Psoas muscle (tissue), 8 donors: ENCODE results near the gene CCL4. TPM values are rescaled to one million over a fixed set of nuclear protein-coding genes. Genes with fewer than 3 reads are reported as not detected.

Experiments used
- ATAC-seq, 4 donors: fragments of 200-7000 bp; cut with Tn5 transposase; one replicate each; pipeline ENCODE4 v1.9.1; 2020; ENCODE audit warnings: moderate library complexity in 3 of 4, mild to moderate bottlenecking in 2 of 4
- DNase-seq, 2 donors: peaks; one replicate each; pipeline ENCODE4 v3.0.0-alpha.2; 2020
- H3K27ac ChIP-seq: fragments of 200-600 bp; one replicate; pipeline ENCODE4 v1.8.0; 2022
- H3K27me3 ChIP-seq, 3 donors: fragments of 200-600 bp in 1 of 3; one replicate each; pipeline versions ENCODE4 v1.6.1 to v1.8.0; 2013 to 2022; ENCODE audit warnings: low read length in 2 of 3, mild to moderate bottlenecking in 2 of 3, moderate library complexity in 1 of 3; ENCODE audit not compliant: insufficient read depth in 3 of 3
- H3K36me3 ChIP-seq, 2 donors: fragments of 200-600 bp in 1 of 2; one replicate each; pipeline versions ENCODE4 v1.6.1 to v1.8.0; 2013 to 2022; ENCODE audit warnings: low read depth in 1 of 2, mild to moderate bottlenecking in 1 of 2, moderate library complexity in 1 of 2; ENCODE audit not compliant: insufficient read depth in 1 of 2
- H3K4me1 ChIP-seq: fragments of 200-600 bp; one replicate; pipeline ENCODE4 v1.8.0; 2022
- H3K4me3 ChIP-seq: fragments of 200-600 bp; one replicate; pipeline ENCODE4 v1.8.0; 2022; ENCODE audit warnings: mild to moderate bottlenecking
- H3K9me3 ChIP-seq: fragments of 200-600 bp; one replicate; pipeline ENCODE4 v1.8.0; 2022
- CTCF ChIP-seq: fragments of 200-600 bp; IDR thresholded peaks from one replicate; pipeline ENCODE4 v1.8.0; 2022; ENCODE audit warnings: antibody characterized with exemption
- WGBS, 3 donors: extraction: QIAGEN DNeasy Blood & Tissue Kit; methylation state at CpG; one replicate each; pipeline versions ENCODE4 v1.1.6 to v1.1.7; 2013; 5-methylcytosine and 5-hydroxymethylcytosine counted together
- intact Hi-C, 2 donors: fragments of 100-400 bp; cut with DNase I; formaldehyde crosslinking; loops; one replicate each; pipeline versions ENCODE4 v1.11.0 to v1.14.2; 2022
- polyA plus RNA-seq, 3 donors: library from polyadenylated mRNA; stranded (reverse); fragments of 200-250 nt; gene quantifications; one replicate each; pipeline ENCODE4 v1.2.3, GENCODE V29; 2013
- total RNA-seq, 4 donors: library from RNA; stranded (reverse); fragmentation: NEBNext Ultra II Directional in 2 of 4; extraction: Animal tissue kit (Norgen Biotek cat#: 25700) in 2 of 4; gene quantifications; one replicate each; pipeline versions ENCODE4 v1.2.1 to v1.2.4, GENCODE V29; 2021 to 2023
- donor health status: healthy with polysubstance abuse.
- donor health status: DM: no; HTN: no; CAD: no; lungs with moderate emphysema.
- donor health status: Bipolar disorder and iron deficiency.
- donor health status: healthy.
- donor health status: DM: yes; HTN: yes; CAD: no.
- donor health status: DM: no; HTN: no; CAD: no.
- donor health status: DM: no; HTN: no; CAD: no.
- donor health status: DM: yes; HTN: yes; CAD: no.

Gene CCL4
- total and polyA plus RNA-seq, 7 donors, result 0.13 to 2.2 (median 0.41) TPM

- Histone ChIP-seq H3K9me3 (peaks cover 13% of the 10 kb centered on the region), H3K27me3 (peaks cover 0 to 3% (median 2%) of the 10 kb centered on the region in 3 donors), H3K27ac (no peak overlapping the region), H3K4me1 (no peaks in the 10 kb centered on the region), H3K4me3 (no peak overlapping the region), H3K36me3 (no peaks in the 10 kb centered on the region)
- TF ChIP-seq CTCF, result no peak
- DNase-seq, result no peak
- no peak for ATAC-seq
- intact Hi-C loops, result no loop called here
- WGBS, 3 donors, result 74 to 85% (median 81%) methylated on average over 7 of the region's 7 CpGs
These were observed 23.7 kb downstream of the CCL4 start for GRCh38 chr17:36127199-36127893.

GRCh38 chr17:36127911-36128310, 24.3 kb downstream of the CCL4 start:
- Histone ChIP-seq H3K27me3 (peaks cover 0 to 3% (median 2%) of the 10 kb centered on the region in 3 donors), H3K36me3 (no peaks in the 10 kb centered on the region), H3K9me3 (peaks cover 13% of the 10 kb centered on the region), H3K27ac (no peak overlapping the region), H3K4me3 (no peak overlapping the region), H3K4me1 (no peaks in the 10 kb centered on the region)
- DNase-seq (no peak), ATAC-seq (peak in 1 of 4 donors; percentile 9)
- TF ChIP-seq CTCF, result no peak
- WGBS, 3 donors, result 56 to 60% (median 60%) methylated on average over 6 of the region's 6 CpGs
- intact Hi-C loops, result no loop called here

- Histone ChIP-seq H3K27ac (no peak overlapping the region), H3K4me3 (no peak overlapping the region), H3K27me3 (peaks cover 0 to 3% (median 2%) of the 10 kb centered on the region in 3 donors), H3K9me3 (peaks cover 13% of the 10 kb centered on the region), H3K4me1 (no peaks in the 10 kb centered on the region), H3K36me3 (no peaks in the 10 kb centered on the region)
- no peak for ATAC-seq
- DNase-seq, result no peak
- intact Hi-C loops, result no loop called here
- 77 to 82% (median 79%) methylated on average over 4 of the region's 4 CpGs for WGBS, 3 donors
- no peak for TF ChIP-seq CTCF
These were observed 24.9 kb downstream of the CCL4 start for GRCh38 chr17:36128411-36128978.

- ATAC-seq (no peak), DNase-seq (no peak)
- TF ChIP-seq CTCF, result no peak
- Histone ChIP-seq H3K4me1 (no peaks in the 10 kb centered on the region), H3K27ac (no peak overlapping the region), H3K36me3 (no peaks in the 10 kb centered on the region), H3K9me3 (peaks cover 13% of the 10 kb centered on the region), H3K4me3 (no peak overlapping the region), H3K27me3 (peaks cover 2 to 4% (median 3%) of the 10 kb centered on the region in 3 donors)
- intact Hi-C loops, result loop anchor here in 1 of 2 donors (10.0 kb wide), 1 partner anchor 345 kb away; no protein-coding TSS in a partner anchor
- 65 to 76% (median 71%) methylated on average over 1 of the region's 1 CpG for WGBS, 3 donors
These were observed 26.0 kb downstream of the CCL4 start for GRCh38 chr17:36129616-36130015.
